NCI-H748 (cell line): ENCODE measurements around the gene TAS2R31.
A peak's percentile ranks its signal among the peaks of the same experiment; 100 is the strongest.
"Not testable (repeated sequence)": the region's sequence is repeated elsewhere in the genome, so short reads cannot be mapped to it uniquely, and the experiment has no call there.

ENCODE experiments used
- DNase-seq: peaks from one replicate; lab custom pipeline; 2025; ENCODE audit not compliant: unreplicated experiment; lab: John Stamatoyannopoulos, UW

TAS2R31 gene

GRCh38 chr12:11031307-11031706 is at the start of gene TAS2R31:
TAS2R31 (minus strand) TSS chr12:11031407; CDS start chr12:11031335, 72 bp downstream.
- DNase-seq: no peak

- no peak for DNase-seq
Measured at GRCh38 chr12:11078246-11078645, 47.0 kb upstream of the TAS2R31 start.

GRCh38 chr12:11075642-11076041 is 44.4 kb upstream of the TAS2R31 start:
- DNase-seq: no peak

GRCh38 chr12:11071414-11071813 is 40.2 kb upstream of the TAS2R31 start:
- peak; percentile 40 for DNase-seq

GRCh38 chr12:11070999-11071398 is 39.8 kb upstream of the TAS2R31 start:
- no peak for DNase-seq

- DNase-seq: no peak
Measured at GRCh38 chr12:11069854-11070365, 38.7 kb upstream of the TAS2R31 start.

- no peak for DNase-seq
Measured at GRCh38 chr12:11067514-11067913, 36.3 kb upstream of the TAS2R31 start.

- DNase-seq: not testable (repeated sequence)
Measured at GRCh38 chr12:11062194-11062593, 31.0 kb upstream of the TAS2R31 start, which contains the start of gene TAS2R46. TAS2R46 (minus strand) TSS chr12:11062294; CDS start chr12:11062294, 0 bp downstream.

GRCh38 chr12:11059784-11060183 is 28.6 kb upstream of the TAS2R31 start:
- DNase-seq: no peak

- no peak for DNase-seq
Measured at GRCh38 chr12:11059041-11059440, 27.8 kb upstream of the TAS2R31 start.

- no peak for DNase-seq
Measured at GRCh38 chr12:11055306-11055705, 24.1 kb upstream of the TAS2R31 start.

- not testable (repeated sequence) for DNase-seq
Measured at GRCh38 chr12:11049806-11050531, 18.8 kb upstream of the TAS2R31 start.

GRCh38 chr12:11041366-11041765 is 10.2 kb upstream of the TAS2R31 start:
- not testable (repeated sequence) for DNase-seq

- no peak for DNase-seq
Measured at GRCh38 chr12:11040162-11040561, 9.0 kb upstream of the TAS2R31 start.

GRCh38 chr12:11039171-11039570 is 8.0 kb upstream of the TAS2R31 start:
- DNase-seq: no peak

GRCh38 chr12:11033959-11034358 is 2.8 kb upstream of the TAS2R31 start:
- DNase-seq: not testable (repeated sequence)

GRCh38 chr12:11026118-11026517 is 5.1 kb downstream of the TAS2R31 start:
- DNase-seq: no peak

GRCh38 chr12:11023387-11023786 is 7.8 kb downstream of the TAS2R31 start:
- DNase-seq: no peak

- DNase-seq: no peak
Measured at GRCh38 chr12:11022520-11022919, 8.7 kb downstream of the TAS2R31 start, which contains the start of gene TAS2R19. TAS2R19 (minus strand) TSS chr12:11022620; CDS start chr12:11022571, 49 bp downstream.

GRCh38 chr12:11016937-11017336 is 14.3 kb downstream of the TAS2R31 start:
- DNase-seq: no peak

GRCh38 chr12:11015775-11016430 is 15.3 kb downstream of the TAS2R31 start:
- no peak for DNase-seq

GRCh38 chr12:11014234-11014633 is 17.0 kb downstream of the TAS2R31 start:
- DNase-seq: no peak
